H1 (cell line): ENCODE data around the gene KATNA1. TPM values are rescaled to one million over a fixed set of nuclear protein-coding genes. Genes with fewer than 3 reads are reported as not detected.

ENCODE experiments used
- BRCA1 ChIP-seq: IDR thresholded peaks from 2 replicates; pipeline ENCODE4 v1.6.1; 2012; ENCODE audit warnings: low read depth, low read length, improper control_type of control experiment
- CTCF ChIP-seq, 3 experiments: IDR thresholded peaks; 1 replicate in 2 of 3; 2 replicates in 1 of 3; pipeline versions ENCODE4 v1.5.1 to v1.6.1; 2011; ENCODE audit warnings: low read length in 3 of 3, mild to moderate bottlenecking in 3 of 3, inconsistent platforms in 2 of 3, low read depth in 1 of 3, moderate library complexity in 1 of 3; ENCODE audit not compliant: insufficient read depth in 1 of 3; ENCODE audit errors: control extremely low read depth in 1 of 3
- HDAC2 ChIP-seq, 2 experiments: fragments of 300-600 bp in 1 of 2; sonication (generic) in 1 of 2; IDR thresholded peaks; 2 replicates each; pipeline ENCODE4 v1.6.1; 2011 to 2012; ENCODE audit warnings: low read depth in 2 of 2, low read length in 2 of 2, mild to moderate bottlenecking in 2 of 2, moderate library complexity in 2 of 2, borderline replicate concordance in 1 of 2, inconsistent platforms in 1 of 2
- JUN ChIP-seq: IDR thresholded peaks from 2 replicates; pipeline ENCODE4 v1.6.1; 2011; ENCODE audit warnings: low read depth, mild to moderate bottlenecking, improper control_type of control experiment, low read length
- JUND ChIP-seq: IDR thresholded peaks from 2 replicates; pipeline ENCODE4 v1.6.1; 2011; ENCODE audit warnings: mild to moderate bottlenecking, improper control_type of control experiment, low read length
- MAFK ChIP-seq: IDR thresholded peaks from 2 replicates; pipeline ENCODE4 v1.6.1; 2012; ENCODE audit warnings: low read depth, mild to moderate bottlenecking, improper control_type of control experiment, low read length
- MAX ChIP-seq: IDR thresholded peaks from 2 replicates; pipeline ENCODE4 v1.6.1; 2012; ENCODE audit warnings: inconsistent platforms
- SAP30 ChIP-seq: fragments of 300-600 bp; sonication (generic); IDR thresholded peaks from 2 replicates; pipeline ENCODE4 v1.7.1; 2012; ENCODE audit warnings: low read length, moderate library complexity, mild to moderate bottlenecking, inconsistent platforms; ENCODE audit not compliant: insufficient read depth, insufficient replicate concordance
- SIN3A ChIP-seq, 2 experiments: IDR thresholded peaks in 1 of 2; conservative IDR thresholded peaks in 1 of 2; 2 replicates each; pipeline ENCODE4 v1.6.1; 2011 to 2012; ENCODE audit warnings: low read length in 2 of 2, improper control_type of control experiment in 1 of 2, low read depth in 1 of 2, mild to moderate bottlenecking in 1 of 2
- SP4 ChIP-seq: IDR thresholded peaks from 2 replicates; pipeline ENCODE4 v1.6.1; 2012; ENCODE audit warnings: low read length, inconsistent platforms
- TAF7 ChIP-seq: optimal IDR thresholded peaks from 2 replicates; pipeline ENCODE3; 2011; ENCODE audit warnings: low read depth, mild to moderate bottlenecking, inconsistent platforms, low read length, moderate library complexity, borderline replicate concordance
- polyA plus RNA-seq, 7 experiments: library from polyadenylated mRNA; depleted of rRNA in 3 of 7; stranded (reverse) in 5 of 7; unstranded in 2 of 7; fragments of >200 nt in 5 of 7; fragments of 200-250 nt in 2 of 7; gene quantifications; 1 replicate in 5 of 7; 2 replicates in 1 of 7; 4 replicates in 1 of 7; pipeline versions ENCODE4 v1.2.1 to v1.2.3, GENCODE V29; 2011 to 2013; ENCODE audit warnings: missing spikeins in 2 of 7, mixed read lengths in 2 of 7
- total RNA-seq: library from RNA; stranded (reverse); fragmentation: NEBNext Ultra II Directional; extraction: Animal tissue kit (Norgen Biotek cat#: 25700); gene quantifications from 2 replicates; pipeline ENCODE4 v1.2.1, GENCODE V29; 2021

Gene KATNA1
- total and polyA plus RNA-seq, 2 of the 8 experiments (the other 6 are each of a cell fraction or from before 2014, with no cell fraction given), result 7.6 to 20.3 TPM

- TF ChIP-seq JUN (no peak), TAF7 (no peak), SP4 (no peak), MAFK (no peak), SIN3A (conservative IDR thresholded peaks at IDR 0.05 in 1 of 2, IDR thresholded peaks at IDR 0.05 in 1 of 2; ENCODE audit: low read depth in 1 of 2, low read length in 2 of 2) (peak; percentile 97 to 99), HDAC2 (IDR thresholded peaks at IDR 0.05; ENCODE audit: borderline replicate concordance in 1 of 2, low read depth in 2 of 2, low read length in 2 of 2) (peak in 1 of 2 experiments; percentile 82; a peak in 1 of 4 replicates), JUND (0 out of 2 replicates have a peak, but pooled peaks have one; percentile 36), SAP30 (peak; percentile 97), BRCA1 (no peak), MAX (peak; percentile 69), CTCF (IDR thresholded peaks at IDR 0.05; ENCODE audit: control extremely low read depth in 1 of 3, insufficient read depth in 1 of 3, low read depth in 1 of 3, low read length in 3 of 3) (peak; percentile 61 to 81 (median 74))
Measured at GRCh38 chr6:149565527-149566409, 82.7 kb downstream of the KATNA1 start, which contains the start of gene GINM1 (continued).
